HepG2 (cell line): ENCODE results near the gene SLC43A1. TPM values are rescaled to one million over a fixed set of nuclear protein-coding genes. Genes with fewer than 3 reads are reported as not detected.

Experiments used
- ASH2L ChIP-seq: fragments of 300-600, 200-600 bp; sonication (generic); IDR thresholded peaks from 2 replicates; pipeline ENCODE4 v1.7.0; 2017; ENCODE audit warnings: low read depth, mild to moderate bottlenecking, moderate library complexity, mixed read lengths, low read length; ENCODE audit not compliant: insufficient read length
- DMAP1 ChIP-seq: IDR thresholded peaks from 2 replicates; pipeline ENCODE4 v1.6.1; 2016
- DNMT3B ChIP-seq: conservative IDR thresholded peaks from 2 replicates; pipeline ENCODE4 v1.6.1; 2016; ENCODE audit warnings: missing biosample characterization, control low read depth
- GTF3A ChIP-seq: sonication (generic); formaldehyde crosslinking; conservative IDR thresholded peaks from 2 replicates; pipeline ENCODE4 v1.4.0; 2020; ENCODE audit warnings: mild to moderate bottlenecking, missing genetic modification reagents
- HDAC6 ChIP-seq: fragments of 200-600 bp; sonication (generic); IDR thresholded peaks from 2 replicates; pipeline ENCODE4 v1.7.0; 2017; ENCODE audit warnings: mild to moderate bottlenecking, antibody characterized with exemption, low read length, low read depth
- HMG20A ChIP-seq: IDR thresholded peaks from 2 replicates; pipeline ENCODE4 v1.6.1; 2016; ENCODE audit warnings: borderline replicate concordance
- KLF15 ChIP-seq: sonication (generic); formaldehyde crosslinking; IDR thresholded peaks from 2 replicates; pipeline ENCODE4 v1.8.1; 2023; ENCODE audit warnings: borderline replicate concordance, mild to moderate bottlenecking, inconsistent platforms, missing genetic modification reagents, mixed read lengths
- MIXL1 ChIP-seq: IDR thresholded peaks from 2 replicates; pipeline ENCODE4 v1.6.1; 2016
- MTF1 ChIP-seq: sonication (generic); formaldehyde crosslinking; IDR thresholded peaks from 2 replicates; pipeline ENCODE4 v1.5.0; 2020; ENCODE audit warnings: missing genetic modification reagents
- SOX6 ChIP-seq, 2 experiments: fragments of 450-650 bp in 1 of 2; sonication (generic) in 1 of 2; formaldehyde crosslinking in 1 of 2; IDR thresholded peaks; 2 replicates each; pipeline versions ENCODE4 v1.4.0 to v1.6.1; 2017 to 2020; ENCODE audit warnings: antibody characterized with exemption in 1 of 2, mild to moderate bottlenecking in 1 of 2, missing genetic modification reagents in 1 of 2
- TCF12 ChIP-seq, 2 experiments: fragments of 450-650 bp in 1 of 2; sonication (generic) in 1 of 2; formaldehyde crosslinking in 1 of 2; IDR thresholded peaks; 2 replicates each; pipeline versions ENCODE4 v1.6.1 to v1.8.0; 2017 to 2022; ENCODE audit warnings: antibody characterized with exemption in 1 of 2, mild to moderate bottlenecking in 1 of 2, missing genetic modification reagents in 1 of 2, moderate library complexity in 1 of 2
- ZFP41 ChIP-seq: sonication (generic); formaldehyde crosslinking; IDR thresholded peaks from 2 replicates; pipeline ENCODE4 v1.4.0; 2020; ENCODE audit warnings: mild to moderate bottlenecking, missing genetic modification reagents, borderline replicate concordance
- ZNF138 ChIP-seq: sonication (generic); formaldehyde crosslinking; IDR thresholded peaks from 2 replicates; pipeline ENCODE4 v1.5.0; 2020; ENCODE audit warnings: mild to moderate bottlenecking, low read depth, missing genetic modification reagents
- ZNF143 ChIP-seq: sonication (generic); formaldehyde crosslinking; IDR thresholded peaks from 2 replicates; pipeline ENCODE4 v1.4.0; 2020; ENCODE audit warnings: missing genetic modification reagents
- ZNF230 ChIP-seq: sonication (generic); formaldehyde crosslinking; IDR thresholded peaks from 2 replicates; pipeline ENCODE4 v1.4.0; 2020; ENCODE audit warnings: mild to moderate bottlenecking, missing genetic modification reagents
- ZNF318 ChIP-seq: sonication (generic); formaldehyde crosslinking; IDR thresholded peaks from 2 replicates; pipeline ENCODE4 v1.4.0; 2020; ENCODE audit warnings: mild to moderate bottlenecking, missing genetic modification reagents
- polyA plus RNA-seq, 8 experiments: library from polyadenylated mRNA; depleted of rRNA in 3 of 8; stranded (reverse) in 7 of 8; unstranded in 1 of 8; fragments of >200 nt; fragmentation: Illumina TruSeq in 4 of 8; extraction: Trizol in 4 of 8; gene quantifications; 2 replicates each; pipeline versions ENCODE4 v1.2.1 to v1.2.3, GENCODE V29; 2011 to 2016; ENCODE audit warnings: low read depth in 4 of 8, missing spikeins in 1 of 8, mixed read lengths in 1 of 8; ENCODE audit not compliant: insufficient read depth in 1 of 8
- total RNA-seq, 5 experiments: library from RNA; depleted of rRNA; stranded (reverse); fragments of >200 nt; fragmentation: Illumina TruSeq; extraction: Trizol; gene quantifications; 2 replicates each; pipeline ENCODE4 v1.2.3, GENCODE V29; 2016; ENCODE audit warnings: low read depth in 1 of 5
- TF ChIP-seq, protein P1 (sequence below): sonication (generic); formaldehyde crosslinking; IDR thresholded peaks from 2 replicates; pipeline ENCODE4 v1.5.0; 2020; ENCODE audit warnings: missing genetic modification reagents
- TF ChIP-seq, protein P2 (sequence below): sonication (generic); formaldehyde crosslinking; IDR thresholded peaks from 2 replicates; pipeline ENCODE4 v1.4.0; 2020; ENCODE audit warnings: mild to moderate bottlenecking, missing genetic modification reagents, borderline replicate concordance

SLC43A1 gene
- total and polyA plus RNA-seq, 2 of the 13 experiments (the other 11 are each of a cell fraction or from before 2014, with no cell fraction given), result 72.3 to 87.6 TPM

DNA sequence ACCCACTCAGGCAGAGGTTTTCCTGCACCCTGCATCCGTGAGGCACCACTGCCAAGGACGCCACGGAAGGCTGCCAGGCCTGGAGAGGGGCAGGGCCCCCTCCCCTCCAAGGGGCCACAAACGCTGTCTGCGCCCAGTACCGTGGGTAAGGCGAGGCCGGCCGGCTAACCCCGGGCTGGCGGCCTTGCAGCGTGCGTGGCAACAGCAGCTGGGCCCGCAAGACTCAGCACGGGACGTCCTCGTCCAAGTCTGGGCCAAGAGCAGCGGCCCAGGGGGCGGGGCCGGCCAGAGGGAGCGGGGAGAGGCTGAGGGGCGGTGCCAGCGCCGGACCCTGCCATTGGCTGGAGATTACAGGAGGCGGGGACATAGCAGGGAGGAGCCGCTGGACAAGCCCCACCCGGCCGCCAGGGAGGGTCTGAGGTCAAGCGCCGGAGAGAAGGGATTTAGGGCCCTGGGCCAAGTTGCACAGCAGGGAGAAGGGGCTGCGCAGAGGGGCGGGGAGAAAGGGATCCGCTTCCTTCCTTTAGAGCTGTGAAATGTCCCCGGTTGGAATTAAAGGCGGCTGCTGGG is 16.0 kb downstream of the SLC43A1 start (continued):
- TF ChIP-seq, protein P1, sequence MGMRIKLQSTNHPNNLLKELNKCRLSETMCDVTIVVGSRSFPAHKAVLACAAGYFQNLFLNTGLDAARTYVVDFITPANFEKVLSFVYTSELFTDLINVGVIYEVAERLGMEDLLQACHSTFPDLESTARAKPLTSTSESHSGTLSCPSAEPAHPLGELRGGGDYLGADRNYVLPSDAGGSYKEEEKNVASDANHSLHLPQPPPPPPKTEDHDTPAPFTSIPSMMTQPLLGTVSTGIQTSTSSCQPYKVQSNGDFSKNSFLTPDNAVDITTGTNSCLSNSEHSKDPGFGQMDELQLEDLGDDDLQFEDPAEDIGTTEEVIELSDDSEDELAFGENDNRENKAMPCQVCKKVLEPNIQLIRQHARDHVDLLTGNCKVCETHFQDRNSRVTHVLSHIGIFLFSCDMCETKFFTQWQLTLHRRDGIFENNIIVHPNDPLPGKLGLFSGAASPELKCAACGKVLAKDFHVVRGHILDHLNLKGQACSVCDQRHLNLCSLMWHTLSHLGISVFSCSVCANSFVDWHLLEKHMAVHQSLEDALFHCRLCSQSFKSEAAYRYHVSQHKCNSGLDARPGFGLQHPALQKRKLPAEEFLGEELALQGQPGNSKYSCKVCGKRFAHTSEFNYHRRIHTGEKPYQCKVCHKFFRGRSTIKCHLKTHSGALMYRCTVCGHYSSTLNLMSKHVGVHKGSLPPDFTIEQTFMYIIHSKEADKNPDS, result no peak
- no peak for TF ChIP-seq HDAC6
- no peak for TF ChIP-seq MIXL1 (CRISPR knock-in tag)
- no peak for TF ChIP-seq DMAP1 (CRISPR knock-in tag)
- no peak for TF ChIP-seq ASH2L
- TF ChIP-seq HMG20A (CRISPR knock-in tag), result no peak
- no peak for TF ChIP-seq GTF3A (CRISPR knock-in tag)
- TF ChIP-seq DNMT3B (CRISPR knock-in tag), result no peak
- no peak for TF ChIP-seq ZFP41
- TF ChIP-seq KLF15 (CRISPR knock-in tag), result peak; percentile 80; the same call in 1 of the 2 replicates
- TF ChIP-seq ZNF230 (CRISPR knock-in tag), result no peak
- TF ChIP-seq ZNF138, result no peak
- TF ChIP-seq MTF1, result no peak
- TF ChIP-seq SOX6 (IDR thresholded peaks at IDR 0.05), result no peak
- peak; percentile 47; the same call in 1 of the 2 replicates for TF ChIP-seq SOX6 (CRISPR knock-in tag; IDR thresholded peaks at IDR 0.05)
- TF ChIP-seq TCF12 (IDR thresholded peaks at IDR 0.05), result no peak
- no peak for TF ChIP-seq TCF12 (CRISPR knock-in tag; IDR thresholded peaks at IDR 0.05)
- TF ChIP-seq, protein P2, sequence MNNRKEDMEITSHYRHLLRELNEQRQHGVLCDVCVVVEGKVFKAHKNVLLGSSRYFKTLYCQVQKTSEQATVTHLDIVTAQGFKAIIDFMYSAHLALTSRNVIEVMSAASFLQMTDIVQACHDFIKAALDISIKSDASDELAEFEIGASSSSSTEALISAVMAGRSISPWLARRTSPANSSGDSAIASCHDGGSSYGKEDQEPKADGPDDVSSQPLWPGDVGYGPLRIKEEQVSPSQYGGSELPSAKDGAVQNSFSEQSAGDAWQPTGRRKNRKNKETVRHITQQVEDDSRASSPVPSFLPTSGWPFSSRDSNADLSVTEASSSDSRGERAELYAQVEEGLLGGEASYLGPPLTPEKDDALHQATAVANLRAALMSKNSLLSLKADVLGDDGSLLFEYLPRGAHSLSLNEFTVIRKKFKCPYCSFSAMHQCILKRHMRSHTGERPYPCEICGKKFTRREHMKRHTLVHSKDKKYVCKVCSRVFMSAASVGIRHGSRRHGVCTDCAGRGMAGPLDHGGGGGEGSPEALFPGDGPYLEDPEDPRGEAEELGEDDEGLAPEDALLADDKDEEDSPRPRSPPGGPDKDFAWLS, result no peak
- TF ChIP-seq ZNF143 (CRISPR knock-in tag), result no peak
- TF ChIP-seq ZNF318, result no peak
